Stimulated activated CD8-positive, alpha-beta memory T cell treated with anti-CD3 and anti-CD28 coated beads, Interleukin-15, amount 100 ng/mL, for 24 hours (primary cell): Measurements from ENCODE around the gene PJA1.

Experiments used
- DNase-seq: peaks from one replicate; pipeline ENCODE4 v3.0.0-alpha.2; 2020; ENCODE audit warnings: low read depth

Gene PJA1

GRCh38 chrX:69165087-69165651 lies at the start of gene PJA1:
TSS of gene PJA1 (minus strand) at chrX:69165453. CDS start at chrX:69163073, 2,380 bp downstream.
- peak; percentile 37 for DNase-seq

- DNase-seq, result no peak
Measured at GRCh38 chrX:69214463-69214862, 49.2 kb upstream of the PJA1 start.

- DNase-seq, result no peak
Measured at GRCh38 chrX:69211701-69212100, 46.4 kb upstream of the PJA1 start.

GRCh38 chrX:69210581-69210980 lies 45.3 kb upstream of the PJA1 start:
- no peak for DNase-seq

GRCh38 chrX:69207216-69207615 lies 42.0 kb upstream of the PJA1 start:
- no peak for DNase-seq

- no peak for DNase-seq
Measured at GRCh38 chrX:69203638-69204037, 38.4 kb upstream of the PJA1 start.

- no peak for DNase-seq
Measured at GRCh38 chrX:69197690-69198089, 32.4 kb upstream of the PJA1 start.

GRCh38 chrX:69196666-69197065 lies 31.4 kb upstream of the PJA1 start:
- DNase-seq, result no peak

GRCh38 chrX:69195810-69196209 lies 30.6 kb upstream of the PJA1 start:
- DNase-seq, result no peak

- DNase-seq, result no peak
Measured at GRCh38 chrX:69195192-69195591, 29.9 kb upstream of the PJA1 start.

- DNase-seq, result no peak
Measured at GRCh38 chrX:69192603-69193002, 27.4 kb upstream of the PJA1 start.

GRCh38 chrX:69189576-69190371 lies 24.5 kb upstream of the PJA1 start:
- DNase-seq, result no peak

GRCh38 chrX:69186651-69187050 lies 21.4 kb upstream of the PJA1 start:
- no peak for DNase-seq

- no peak for DNase-seq
Measured at GRCh38 chrX:69185886-69186285, 20.6 kb upstream of the PJA1 start.

GRCh38 chrX:69185141-69185540 lies 19.9 kb upstream of the PJA1 start:
- DNase-seq, result no peak

- no peak for DNase-seq
Measured at GRCh38 chrX:69182818-69183380, 17.6 kb upstream of the PJA1 start.

GRCh38 chrX:69179380-69179911 lies 14.2 kb upstream of the PJA1 start:
- DNase-seq, result no peak

GRCh38 chrX:69178592-69178991 lies 13.3 kb upstream of the PJA1 start:
- no peak for DNase-seq

- no peak for DNase-seq
Measured at GRCh38 chrX:69177511-69178162, 12.4 kb upstream of the PJA1 start.

- no peak for DNase-seq
Measured at GRCh38 chrX:69176053-69176452, 10.8 kb upstream of the PJA1 start.

GRCh38 chrX:69173906-69174305 lies 8.7 kb upstream of the PJA1 start:
- no peak for DNase-seq

- no peak for DNase-seq
Measured at GRCh38 chrX:69172937-69173336, 7.7 kb upstream of the PJA1 start.

- DNase-seq, result no peak
Measured at GRCh38 chrX:69170319-69170718, 5.1 kb upstream of the PJA1 start.
